PC-3 (cell line): ENCODE data around the gene KLHL21. TPM values are rescaled to one million over a fixed set of nuclear protein-coding genes. Genes with fewer than 3 reads are reported as not detected.

Source experiments
- ATAC-seq: fragments of 200-7000 bp; cut with Tn5 transposase; 2 replicates; pipeline ENCODE4 v1.9.1; 2020; ENCODE audit warnings: mild to moderate bottlenecking, moderate library complexity
- BruUV-seq: library from RNA; stranded (reverse); fragments of 400-500 nt; replicated peaks from 2 replicates; lab custom pipeline; 2021; lab: Mats Ljungman, UMichigan
- CTCF ChIA-PET: fragments of 300-600 bp; sonication (Branson Sonifier 250); formaldehyde crosslinking; loops from one replicate; lab custom pipeline; 2022; ENCODE audit warnings: antibody characterized with exemption; lab: Charles Lee
- POLR2A ChIA-PET: fragments of 300-600 bp; sonication (Branson Sonifier 250); formaldehyde crosslinking; loops from one replicate; lab custom pipeline; 2022; ENCODE audit warnings: antibody characterized with exemption; ENCODE audit not compliant: unreplicated experiment; lab: Charles Lee
- DNase-seq: peaks from one replicate; pipeline ENCODE4 v3.0.0-alpha.2; 2015
- H2AFZ ChIP-seq: fragments of 300-600 bp; sonication (generic); 2 replicates; pipeline ENCODE4 v1.6.0; 2016; ENCODE audit warnings: antibody characterized with exemption, low read length
- H3F3A ChIP-seq: fragments of 300-600 bp; sonication (generic); one replicate; pipeline ENCODE4 v1.6.0; 2017; ENCODE audit warnings: antibody characterized with exemption, low read length, control low read depth, mild to moderate bottlenecking; ENCODE audit not compliant: unreplicated experiment
- H3K27ac ChIP-seq: fragments of 300-600 bp; sonication (generic); 2 replicates; pipeline ENCODE4 v1.5.1; 2016; ENCODE audit warnings: mild to moderate bottlenecking, low read length
- H3K27me3 ChIP-seq: fragments of 300-600 bp; sonication (generic); 2 replicates; pipeline ENCODE4 v1.6.1; 2016; ENCODE audit warnings: low read length, mixed read lengths
- H3K36me3 ChIP-seq: fragments of 300-600 bp; sonication (generic); 2 replicates; pipeline ENCODE4 v1.6.1; 2016; ENCODE audit warnings: low read depth, mixed run types, low read length, mixed read lengths
- H3K4me1 ChIP-seq: fragments of 300-600 bp; sonication (generic); 2 replicates; pipeline ENCODE4 v1.5.1; 2016; ENCODE audit warnings: low read length; ENCODE audit not compliant: insufficient read depth
- H3K4me2 ChIP-seq: fragments of 300-600 bp; sonication (generic); 2 replicates; pipeline ENCODE4 v1.6.0; 2016; ENCODE audit warnings: low read length
- H3K4me3 ChIP-seq: fragments of 300-600 bp; sonication (generic); 2 replicates; pipeline ENCODE4 v1.5.1; 2016; ENCODE audit warnings: mild to moderate bottlenecking, low read length, mixed read lengths
- H3K79me2 ChIP-seq: fragments of 300-600 bp; sonication (generic); 2 replicates; pipeline ENCODE4 v1.6.1; 2017; ENCODE audit warnings: low read length, mixed read lengths
- H3K9ac ChIP-seq: fragments of 300-600 bp; sonication (generic); 2 replicates; pipeline ENCODE4 v1.6.0; 2016; ENCODE audit warnings: mild to moderate bottlenecking, low read length
- H3K9me2 ChIP-seq: fragments of 300-600 bp; sonication (generic); replicated peaks from 2 replicates; pipeline ENCODE4 v1.6.1; 2016; ENCODE audit warnings: mixed run types, low read length, mixed read lengths
- H3K9me3 ChIP-seq: fragments of 300-600 bp; sonication (generic); 2 replicates; pipeline ENCODE4 v1.6.1; 2016; ENCODE audit warnings: low read length, mixed read lengths
- H4K20me1 ChIP-seq: fragments of 300-600 bp; sonication (generic); 2 replicates; pipeline ENCODE4 v1.6.1; 2016; ENCODE audit warnings: low read length, mixed read lengths
- EZH2 ChIP-seq: fragments of 300-600 bp; sonication (generic); IDR thresholded peaks from one replicate; pipeline ENCODE4 v1.6.1; 2017; ENCODE audit warnings: antibody characterized with exemption, mild to moderate bottlenecking, low read length; ENCODE audit not compliant: unreplicated experiment
- EZH2phosphoT487 ChIP-seq: fragments of 300-600 bp; sonication (generic); IDR thresholded peaks from 2 replicates; pipeline ENCODE4 v1.6.1; 2018; ENCODE audit warnings: mild to moderate bottlenecking, antibody characterized with exemption, low read length, borderline replicate concordance
- intact Hi-C: fragments of 100-400 bp; cut with micrococcal nuclease; formaldehyde crosslinking; loops from 2 replicates; pipeline ENCODE4 v1.9.0; 2023
- total RNA-seq: library from RNA; depleted of rRNA; stranded (reverse); fragments of >200 nt; gene quantifications from 2 replicates; pipeline ENCODE4 v1.2.3, GENCODE V29; 2014
- TF ChIP-seq, protein P1 (sequence below): fragments of 300-600 bp; sonication (generic); conservative IDR thresholded peaks from 2 replicates; pipeline ENCODE4 v1.5.1; 2017; ENCODE audit warnings: antibody characterized with exemption, low read depth, mild to moderate bottlenecking, low read length

KLHL21 gene
- total RNA-seq, 1 experiment from 2014 or later: 82.5 TPM

DNA sequence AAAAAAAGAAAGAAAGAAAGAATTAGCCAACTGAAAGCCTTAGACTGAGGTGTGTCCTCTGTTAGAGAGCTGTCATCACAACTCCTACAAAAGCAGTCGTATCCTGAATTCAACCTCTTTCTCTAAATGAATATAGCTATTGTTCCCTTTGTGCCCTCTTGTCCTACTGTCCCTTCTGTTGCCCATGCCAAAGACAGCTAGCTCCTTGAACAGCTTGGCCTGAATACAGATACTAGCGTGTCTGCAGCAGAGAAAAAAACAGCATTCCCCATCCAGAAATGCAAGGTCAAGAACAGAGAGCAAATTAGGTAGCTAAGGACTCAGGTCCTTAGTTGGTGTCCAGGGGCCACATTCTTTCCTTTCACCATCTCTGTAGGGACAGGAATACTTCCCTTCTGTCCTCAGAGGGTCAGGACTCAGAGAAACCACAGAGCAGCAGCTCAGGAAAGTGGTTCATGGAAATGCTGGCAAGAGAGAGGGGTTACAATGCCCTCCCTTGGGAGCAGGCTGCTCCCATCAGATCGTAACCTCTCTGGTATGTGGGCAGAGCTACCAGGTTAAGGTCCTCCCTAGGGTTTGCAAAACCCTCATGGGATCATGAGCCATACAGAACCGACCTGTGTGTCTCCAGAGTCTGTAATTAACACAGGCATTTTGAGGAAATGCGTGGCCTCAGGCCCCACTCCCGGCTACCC is 24.7 kb downstream of the KLHL21 start:
- H4K20me1 ChIP-seq: no peaks in the 10 kb centered on the region
- TF ChIP-seq EZH2: no peak
- no peak for TF ChIP-seq EZH2phosphoT487
- TF ChIP-seq, protein P1, sequence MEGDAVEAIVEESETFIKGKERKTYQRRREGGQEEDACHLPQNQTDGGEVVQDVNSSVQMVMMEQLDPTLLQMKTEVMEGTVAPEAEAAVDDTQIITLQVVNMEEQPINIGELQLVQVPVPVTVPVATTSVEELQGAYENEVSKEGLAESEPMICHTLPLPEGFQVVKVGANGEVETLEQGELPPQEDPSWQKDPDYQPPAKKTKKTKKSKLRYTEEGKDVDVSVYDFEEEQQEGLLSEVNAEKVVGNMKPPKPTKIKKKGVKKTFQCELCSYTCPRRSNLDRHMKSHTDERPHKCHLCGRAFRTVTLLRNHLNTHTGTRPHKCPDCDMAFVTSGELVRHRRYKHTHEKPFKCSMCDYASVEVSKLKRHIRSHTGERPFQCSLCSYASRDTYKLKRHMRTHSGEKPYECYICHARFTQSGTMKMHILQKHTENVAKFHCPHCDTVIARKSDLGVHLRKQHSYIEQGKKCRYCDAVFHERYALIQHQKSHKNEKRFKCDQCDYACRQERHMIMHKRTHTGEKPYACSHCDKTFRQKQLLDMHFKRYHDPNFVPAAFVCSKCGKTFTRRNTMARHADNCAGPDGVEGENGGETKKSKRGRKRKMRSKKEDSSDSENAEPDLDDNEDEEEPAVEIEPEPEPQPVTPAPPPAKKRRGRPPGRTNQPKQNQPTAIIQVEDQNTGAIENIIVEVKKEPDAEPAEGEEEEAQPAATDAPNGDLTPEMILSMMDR: no peak
- peaks cover 30% of the 10 kb centered on the region for H3K79me2 ChIP-seq
- CTCF ChIA-PET: interaction anchor here (0.6 kb wide), 1 partner anchor 57 kb away, joined by 3 read pairs; no protein-coding TSS in a partner anchor
- no peak overlapping the region for H2AFZ ChIP-seq
- intact Hi-C loops: no loop called here
- H3K9me3 ChIP-seq: no peaks in the 10 kb centered on the region
- no peaks in the 10 kb centered on the region for H3F3A ChIP-seq
- H3K9ac ChIP-seq: no peak overlapping the region
- H3K4me1 ChIP-seq: peaks cover 27% of the 10 kb centered on the region
- no TSS peak for BruUV-seq
- H3K4me3 ChIP-seq: no peak overlapping the region
- DNase-seq: no peak
- H3K36me3 ChIP-seq: no peaks in the 10 kb centered on the region
- ATAC-seq: no peak
- no peak overlapping the region for H3K27ac ChIP-seq
- no peak overlapping the region for H3K4me2 ChIP-seq
- no peaks in the 10 kb centered on the region for H3K27me3 ChIP-seq
- POLR2A ChIA-PET: interaction anchor here (1.0 kb wide), 1 partner anchor 10 kb away, joined by 3 read pairs; no protein-coding TSS in a partner anchor
- H3K9me2 ChIP-seq: no peaks in the 10 kb centered on the region

DNA sequence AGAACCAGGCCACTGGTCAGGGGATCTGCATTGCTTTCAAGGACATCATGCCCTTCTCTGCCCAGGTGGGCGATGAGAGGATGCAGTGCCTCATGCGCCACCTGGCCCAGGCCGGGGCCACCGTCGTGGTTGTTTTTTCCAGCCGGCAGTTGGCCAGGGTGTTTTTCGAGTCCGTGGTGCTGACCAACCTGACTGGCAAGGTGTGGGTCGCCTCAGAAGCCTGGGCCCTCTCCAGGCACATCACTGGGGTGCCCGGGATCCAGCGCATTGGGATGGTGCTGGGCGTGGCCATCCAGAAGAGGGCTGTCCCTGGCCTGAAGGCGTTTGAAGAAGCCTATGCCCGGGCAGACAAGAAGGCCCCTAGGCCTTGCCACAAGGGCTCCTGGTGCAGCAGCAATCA is 27.9 kb downstream of the KLHL21 start:
- DNase-seq (no peak), ATAC-seq (no peak)
- no TSS peak for BruUV-seq
- intact Hi-C loops: no loop called here
- no peaks in the 10 kb centered on the region for H3K36me3 ChIP-seq
- H3K79me2 ChIP-seq: no peaks in the 10 kb centered on the region
- no peak overlapping the region for H2AFZ ChIP-seq
- H3K9ac ChIP-seq: no peak overlapping the region
- ChIA-PET CTCF (no interaction called here), POLR2A (interaction anchor here (0.6 kb wide), 1 partner anchor 29 kb away, joined by 7 read pairs; no protein-coding TSS in a partner anchor)
- peaks cover 5% of the 10 kb centered on the region for H3K4me1 ChIP-seq
- TF ChIP-seq EZH2 (no peak), EZH2phosphoT487 (no peak)
- TF ChIP-seq, protein P1: no peak
- H3K27me3 ChIP-seq: no peaks in the 10 kb centered on the region
- no peaks in the 10 kb centered on the region for H3K9me2 ChIP-seq
- no peak overlapping the region for H3K4me3 ChIP-seq
- H3K27ac ChIP-seq: no peak overlapping the region
- no peaks in the 10 kb centered on the region for H3F3A ChIP-seq
- no peak overlapping the region for H3K4me2 ChIP-seq
- peaks cover 3% of the 10 kb centered on the region; the same call in 1 of the 2 replicates for H3K9me3 ChIP-seq
- no peaks in the 10 kb centered on the region for H4K20me1 ChIP-seq
